ENCODE results near the gene TMUB1. TPM values are rescaled to one million over a fixed set of nuclear protein-coding genes. Genes with fewer than 3 reads are reported as not detected.
A peak's percentile ranks its signal among the peaks of the same experiment; 100 is the strongest.

TMUB1 gene
- total RNA-seq, 1 donor from 2014 or later: 35.5 TPM

- no peak for ATAC-seq
- no peak for DNase-seq (ENCODE audit: missing footprints)
- intact Hi-C loops (cut with DNase I): loop anchor here (2.0 kb wide), 1 partner anchor 180 kb away; no protein-coding TSS in a partner anchor
These were observed 40.0 kb upstream of the TMUB1 start for GRCh38 chr7:151123158-151123821.

- DNase-seq (ENCODE audit: missing footprints): no peak
- no peak for ATAC-seq
- intact Hi-C loops (cut with DNase I): loop anchor here (2.0 kb wide), 1 partner anchor 180 kb away; no protein-coding TSS in a partner anchor
These were observed 39.5 kb upstream of the TMUB1 start for GRCh38 chr7:151122796-151123157.

GRCh38 chr7:151122276-151122675 is 39.0 kb upstream of the TMUB1 start:
- DNase-seq (ENCODE audit: missing footprints) (no peak), ATAC-seq (peak; percentile 28)
- intact Hi-C loops (cut with DNase I): loop anchor here (2.0 kb wide), 1 partner anchor 181 kb away; no protein-coding TSS in a partner anchor

GRCh38 chr7:151121380-151122170 is 38.3 kb upstream of the TMUB1 start:
- intact Hi-C loops (cut with DNase I): loop anchor here (2.0 kb wide), 1 partner anchor 181 kb away; no protein-coding TSS in a partner anchor
- no peak for ATAC-seq
- no peak for DNase-seq (ENCODE audit: missing footprints)

- ATAC-seq: no peak
- no peak for DNase-seq (ENCODE audit: missing footprints)
- intact Hi-C loops (cut with DNase I): no loop called here
These were observed 37.6 kb upstream of the TMUB1 start for GRCh38 chr7:151120896-151121295.

- DNase-seq (ENCODE audit: missing footprints) (no peak), ATAC-seq (no peak)
- intact Hi-C loops (cut with DNase I): no loop called here
These were observed 36.6 kb upstream of the TMUB1 start for GRCh38 chr7:151119902-151120301.

- ATAC-seq (no peak), DNase-seq (ENCODE audit: missing footprints) (no peak)
- intact Hi-C loops (cut with DNase I): no loop called here
These were observed 35.7 kb upstream of the TMUB1 start for GRCh38 chr7:151119055-151119415.

GRCh38 chr7:151118108-151119054 is 35.1 kb upstream of the TMUB1 start:
- intact Hi-C loops (cut with DNase I): no loop called here
- DNase-seq (ENCODE audit: missing footprints) (no peak), ATAC-seq (no peak)

- intact Hi-C loops (cut with DNase I): no loop called here
- ATAC-seq: no peak
- DNase-seq (ENCODE audit: missing footprints): peak; percentile 44
These were observed 34.3 kb upstream of the TMUB1 start for GRCh38 chr7:151117565-151117964.

GRCh38 chr7:151116603-151117440 is 33.5 kb upstream of the TMUB1 start:
- intact Hi-C loops (cut with DNase I): no loop called here
- DNase-seq (ENCODE audit: missing footprints) (peak; percentile 63), ATAC-seq (no peak)

GRCh38 chr7:151115836-151116418 is 32.6 kb upstream of the TMUB1 start:
- no peak for ATAC-seq
- intact Hi-C loops (cut with DNase I): loop anchor here (2.0 kb wide), 1 partner anchor 59 kb away; the partner anchor contains the start of gene CDK5
- peak; percentile 50 for DNase-seq (ENCODE audit: missing footprints)

- intact Hi-C loops (cut with DNase I): loop anchor here (2.0 kb wide), 1 partner anchor 58 kb away; the partner anchor contains the start of gene CDK5
- ATAC-seq: peak; percentile 16
- DNase-seq (ENCODE audit: missing footprints): no peak
These were observed 32.0 kb upstream of the TMUB1 start for GRCh38 chr7:151115121-151115835.

- no peak for ATAC-seq
- intact Hi-C loops (cut with DNase I): loop anchor here (2.0 kb wide), 1 partner anchor 58 kb away; the partner anchor contains the start of gene CDK5
- DNase-seq (ENCODE audit: missing footprints): no peak
These were observed 31.1 kb upstream of the TMUB1 start for GRCh38 chr7:151114151-151115090.

GRCh38 chr7:151113344-151114150 is 30.3 kb upstream of the TMUB1 start:
- intact Hi-C loops (cut with DNase I): loop anchor here (2.0 kb wide), 1 partner anchor 57 kb away; the partner anchor contains the start of gene CDK5
- DNase-seq (ENCODE audit: missing footprints) (no peak), ATAC-seq (no peak)
